ENCODE results near the gene KLHDC7B.

KLHDC7B gene

GRCh38 chr22:50599816-50600455 is 54.2 kb downstream of the KLHDC7B start:
- DNase-seq = no peak

- DNase-seq = peak; percentile 30 to 57
Measured at GRCh38 chr22:50600538-50600937, 54.8 kb downstream of the KLHDC7B start, which contains the start of gene MAPK8IP2. Gene MAPK8IP2 (plus strand): TSS chr22:50600793. CDS start chr22:50600819, 26 bp downstream.
